Mesodermal cell (in vitro differentiated cells): ENCODE measurements around the gene TMED1.
A peak's percentile ranks its signal among the peaks of the same experiment; 100 is the strongest.

ENCODE experiments used
- H3K27ac ChIP-seq: 2 replicates; pipeline ENCODE4 v1.7.0; 2013; ENCODE audit warnings: mild to moderate bottlenecking, low read depth, low read length, moderate library complexity; ENCODE audit not compliant: severe bottlenecking
- H3K36me3 ChIP-seq: 2 replicates; pipeline ENCODE4 v1.7.1; 2013; ENCODE audit warnings: mild to moderate bottlenecking, low read length, moderate library complexity; ENCODE audit not compliant: control insufficient read depth, insufficient read depth
- H3K4me1 ChIP-seq: one replicate; pipeline ENCODE4 v1.7.1; 2013; ENCODE audit warnings: mild to moderate bottlenecking, low read length; ENCODE audit not compliant: insufficient read depth, control insufficient read depth, poor library complexity, severe bottlenecking
- H3K4me3 ChIP-seq: 2 replicates; pipeline ENCODE4 v1.7.0; 2013; ENCODE audit warnings: low read length, control low read depth, mild to moderate bottlenecking; ENCODE audit not compliant: insufficient read depth, poor library complexity, severe bottlenecking; ENCODE audit errors: extremely low read depth
- H3K9me3 ChIP-seq: 2 replicates; pipeline ENCODE4 v1.7.1; 2013; ENCODE audit warnings: mild to moderate bottlenecking, low read length, moderate library complexity; ENCODE audit not compliant: control insufficient read depth
- WGBS, 2 experiments: methylation state at CpG; one replicate each; pipeline ENCODE4 v1.1.5; 2013; ENCODE audit warnings: missing lambda C conversion rate in 2 of 2; ENCODE audit not compliant: insufficient coverage in 2 of 2; 5-methylcytosine and 5-hydroxymethylcytosine counted together

TMED1 gene

GRCh38 chr19:10817291-10818038 lies 18.5 kb downstream of the TMED1 start:
- H3K4me3 ChIP-seq, result no peak overlapping the region
- H3K4me1 ChIP-seq, result peaks cover 21% of the 10 kb centered on the region
- no peaks in the 10 kb centered on the region for H3K9me3 ChIP-seq
- H3K36me3 ChIP-seq, result peaks cover 82% of the 10 kb centered on the region
- 95 to 96% methylated on average over 28 to 42 of the region's 42 CpGs for WGBS, 2 experiments
- H3K27ac ChIP-seq, result peak overlapping the region; percentile 23

GRCh38 chr19:10816691-10817090 lies 19.3 kb downstream of the TMED1 start:
- H3K4me1 ChIP-seq, result peaks cover 21% of the 10 kb centered on the region
- H3K27ac ChIP-seq, result no peak overlapping the region
- WGBS, 2 experiments, result 93% methylated on average over 11 of the region's 11 CpGs
- H3K4me3 ChIP-seq, result no peak overlapping the region
- H3K9me3 ChIP-seq, result no peaks in the 10 kb centered on the region
- peaks cover 80% of the 10 kb centered on the region for H3K36me3 ChIP-seq

- WGBS, 2 experiments, result 92 to 95% methylated on average over 15 to 21 of the region's 21 CpGs
- no peak overlapping the region for H3K4me3 ChIP-seq
- no peaks in the 10 kb centered on the region for H3K9me3 ChIP-seq
- peaks cover 21% of the 10 kb centered on the region for H3K4me1 ChIP-seq
- no peak overlapping the region for H3K27ac ChIP-seq
- H3K36me3 ChIP-seq, result peaks cover 77% of the 10 kb centered on the region
Observed at GRCh38 chr19:10815969-10816644, 19.9 kb downstream of the TMED1 start.

GRCh38 chr19:10815007-10815536 lies 20.9 kb downstream of the TMED1 start:
- Histone ChIP-seq H3K9me3 (no peaks in the 10 kb centered on the region), H3K4me1 (peaks cover 21% of the 10 kb centered on the region), H3K27ac (no peak overlapping the region), H3K36me3 (peaks cover 76% of the 10 kb centered on the region), H3K4me3 (no peak overlapping the region)
- WGBS, 2 experiments, result 92 to 98% methylated on average over 6 to 9 of the region's 9 CpGs

- H3K27ac ChIP-seq, result peak overlapping the region; percentile 62
- 83 to 87% methylated on average over 9 of the region's 9 CpGs for WGBS, 2 experiments
- no peak overlapping the region for H3K4me3 ChIP-seq
- peaks cover 78% of the 10 kb centered on the region for H3K36me3 ChIP-seq
- peaks cover 24% of the 10 kb centered on the region for H3K4me1 ChIP-seq
- H3K9me3 ChIP-seq, result no peaks in the 10 kb centered on the region
Observed at GRCh38 chr19:10812902-10813404, 23.1 kb downstream of the TMED1 start.

GRCh38 chr19:10812196-10812595 lies 23.8 kb downstream of the TMED1 start:
- Histone ChIP-seq H3K27ac (peak overlapping the region; percentile 62), H3K36me3 (peaks cover 83% of the 10 kb centered on the region), H3K9me3 (no peaks in the 10 kb centered on the region), H3K4me3 (no peak overlapping the region), H3K4me1 (peaks cover 19% of the 10 kb centered on the region)
- 95 to 96% methylated on average over 15 to 18 of the region's 19 CpGs for WGBS, 2 experiments

- peaks cover 81% of the 10 kb centered on the region for H3K36me3 ChIP-seq
- no peaks in the 10 kb centered on the region for H3K9me3 ChIP-seq
- H3K27ac ChIP-seq, result no peak overlapping the region
- peaks cover 12% of the 10 kb centered on the region for H3K4me1 ChIP-seq
- H3K4me3 ChIP-seq, result no peak overlapping the region
- WGBS, 2 experiments, result 96 to 97% methylated on average over 12 to 17 of the region's 17 CpGs
Observed at GRCh38 chr19:10811391-10812111, 24.5 kb downstream of the TMED1 start.

- no peak overlapping the region for H3K27ac ChIP-seq
- H3K4me1 ChIP-seq, result peaks cover 11% of the 10 kb centered on the region
- H3K9me3 ChIP-seq, result no peaks in the 10 kb centered on the region
- 97 to 98% methylated on average over 8 to 13 of the region's 15 CpGs for WGBS, 2 experiments
- no peak overlapping the region for H3K4me3 ChIP-seq
- peaks cover 79% of the 10 kb centered on the region for H3K36me3 ChIP-seq
Observed at GRCh38 chr19:10809651-10810285, 26.2 kb downstream of the TMED1 start.

GRCh38 chr19:10808937-10809649 lies 26.9 kb downstream of the TMED1 start:
- WGBS, 2 experiments, result 96 to 97% methylated on average over 10 of the region's 10 CpGs
- Histone ChIP-seq H3K4me1 (peaks cover 11% of the 10 kb centered on the region), H3K27ac (no peak overlapping the region), H3K9me3 (no peaks in the 10 kb centered on the region), H3K36me3 (peaks cover 80% of the 10 kb centered on the region), H3K4me3 (no peak overlapping the region)
